NCI-H82 (cell line): ENCODE data around the gene CELSR1.

Source experiments
- DNase-seq: peaks from one replicate; lab custom pipeline; 2025; lab: John Stamatoyannopoulos, UW

CELSR1 gene

GRCh38 chr22:46551321-46551720 is 13.9 kb upstream of the CELSR1 start:
- DNase-seq, result no peak

GRCh38 chr22:46549971-46550641 is 12.7 kb upstream of the CELSR1 start:
- no peak for DNase-seq

GRCh38 chr22:46549563-46549840 is 12.1 kb upstream of the CELSR1 start:
- DNase-seq, result no peak

GRCh38 chr22:46547883-46548244 is 10.4 kb upstream of the CELSR1 start:
- DNase-seq, result no peak

GRCh38 chr22:46547179-46547882 is 9.9 kb upstream of the CELSR1 start:
- DNase-seq, result no peak

- no peak for DNase-seq
Observed at GRCh38 chr22:46546466-46547178, 9.2 kb upstream of the CELSR1 start.

- DNase-seq, result no peak
Observed at GRCh38 chr22:46545086-46545792, 7.8 kb upstream of the CELSR1 start.

GRCh38 chr22:46542011-46542985 is 4.9 kb upstream of the CELSR1 start:
- DNase-seq, result peak; percentile 65

GRCh38 chr22:46541536-46541935 is 4.1 kb upstream of the CELSR1 start:
- DNase-seq, result no peak

GRCh38 chr22:46540874-46541273 is 3.5 kb upstream of the CELSR1 start:
- peak; percentile 7 for DNase-seq

GRCh38 chr22:46539169-46539568 is 1.7 kb upstream of the CELSR1 start:
- DNase-seq, result no peak

GRCh38 chr22:46538814-46539160 is 1.4 kb upstream of the CELSR1 start:
- no peak for DNase-seq

- no peak for DNase-seq
Observed at GRCh38 chr22:46537946-46538813, 760 bp upstream of the CELSR1 start.

- DNase-seq, result no peak
Observed at GRCh38 chr22:46536537-46537224, 739 bp downstream of the CELSR1 start.

- no peak for DNase-seq
Observed at GRCh38 chr22:46535876-46536536, 1.4 kb downstream of the CELSR1 start.

- DNase-seq, result no peak
Observed at GRCh38 chr22:46534901-46535630, 2.4 kb downstream of the CELSR1 start.

- DNase-seq, result no peak
Observed at GRCh38 chr22:46534177-46534776, 3.1 kb downstream of the CELSR1 start.

- DNase-seq, result peak; percentile 46
Observed at GRCh38 chr22:46533070-46533833, 4.2 kb downstream of the CELSR1 start.
